ENCODE data around the gene DDX27. TPM values are rescaled to one million over a fixed set of nuclear protein-coding genes. Genes with fewer than 3 reads are reported as not detected.

Gene DDX27
- total and polyA plus RNA-seq, 2 of the 13 experiments (the other 11 are each of a cell fraction or from before 2014, with no cell fraction given), result 42.6 to 72.8 TPM

- peak; percentile 20; the same call in 1 of the 2 replicates for TF ChIP-seq TARDBP (CRISPR knock-in tag; IDR thresholded peaks at IDR 0.05)
- no peak for TF ChIP-seq NPAS2 (CRISPR knock-in tag; IDR thresholded peaks at IDR 0.05; ENCODE audit: borderline replicate concordance)
- TF ChIP-seq PRDM4 (CRISPR knock-in tag; IDR thresholded peaks at IDR 0.05; ENCODE audit: borderline replicate concordance), result no peak
- TF ChIP-seq ZNF451 (CRISPR knock-in tag; IDR thresholded peaks at IDR 0.05), result no peak
- no peak for TF ChIP-seq BCLAF1 (IDR thresholded peaks at IDR 0.05)
- no peak for TF ChIP-seq ZNF263 (CRISPR knock-in tag; IDR thresholded peaks at IDR 0.05)
- TF ChIP-seq ZNF777 (CRISPR knock-in tag; IDR thresholded peaks at IDR 0.05), result no peak
- no peak for TF ChIP-seq JUN (CRISPR knock-in tag; IDR thresholded peaks at IDR 0.05)
- no peak for TF ChIP-seq POLR2AphosphoS2 (IDR thresholded peaks at IDR 0.05; ENCODE audit: low read depth, low read length)
- TF ChIP-seq ZFP41 (CRISPR knock-in tag; IDR thresholded peaks at IDR 0.05; ENCODE audit: borderline replicate concordance), result no peak
- no peak for TF ChIP-seq KIAA2018 (CRISPR knock-in tag; IDR thresholded peaks at IDR 0.05; ENCODE audit: borderline replicate concordance)
- TF ChIP-seq ZUFSP (CRISPR knock-in tag; IDR thresholded peaks at IDR 0.05; ENCODE audit: borderline replicate concordance), result no peak
Observed at GRCh38 chr20:49186535-49187329, 32.5 kb upstream of the DDX27 start (continued).
